Measurements from ENCODE around the gene KPNA2. TPM values are rescaled to one million over a fixed set of nuclear protein-coding genes. Genes with fewer than 3 reads are reported as not detected.

The KPNA2 gene
- total and polyA plus RNA-seq, 9 of the 15 experiments (the other 6 are each of a cell fraction or from before 2014, with no cell fraction given), result 132 to 984 (median 241) TPM

- TF ChIP-seq ZBTB11 (CRISPR knock-in tag; IDR thresholded peaks at IDR 0.05), result peak in 1 of 3 experiments; percentile 52; a peak in 1 of 6 replicates
- TF ChIP-seq ZNF740 (CRISPR knock-in tag; IDR thresholded peaks at IDR 0.05), result peak; percentile 86
- TF ChIP-seq ZNF740 (tag; IDR thresholded peaks at IDR 0.05), result peak in 1 of 2 experiments; percentile 25; a peak in 1 of 4 replicates
- TF ChIP-seq, protein P1, sequence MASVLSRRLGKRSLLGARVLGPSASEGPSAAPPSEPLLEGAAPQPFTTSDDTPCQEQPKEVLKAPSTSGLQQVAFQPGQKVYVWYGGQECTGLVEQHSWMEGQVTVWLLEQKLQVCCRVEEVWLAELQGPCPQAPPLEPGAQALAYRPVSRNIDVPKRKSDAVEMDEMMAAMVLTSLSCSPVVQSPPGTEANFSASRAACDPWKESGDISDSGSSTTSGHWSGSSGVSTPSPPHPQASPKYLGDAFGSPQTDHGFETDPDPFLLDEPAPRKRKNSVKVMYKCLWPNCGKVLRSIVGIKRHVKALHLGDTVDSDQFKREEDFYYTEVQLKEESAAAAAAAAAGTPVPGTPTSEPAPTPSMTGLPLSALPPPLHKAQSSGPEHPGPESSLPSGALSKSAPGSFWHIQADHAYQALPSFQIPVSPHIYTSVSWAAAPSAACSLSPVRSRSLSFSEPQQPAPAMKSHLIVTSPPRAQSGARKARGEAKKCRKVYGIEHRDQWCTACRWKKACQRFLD (CRISPR knock-in tag; IDR thresholded peaks at IDR 0.05), result peak; percentile 96
- peak; percentile 72 for TF ChIP-seq L3MBTL2 (IDR thresholded peaks at IDR 0.05)
- peak; percentile 80 for TF ChIP-seq U2AF1 (optimal IDR thresholded peaks at IDR 0.05; ENCODE audit: low read depth, low read length)
- TF ChIP-seq, protein P2, sequence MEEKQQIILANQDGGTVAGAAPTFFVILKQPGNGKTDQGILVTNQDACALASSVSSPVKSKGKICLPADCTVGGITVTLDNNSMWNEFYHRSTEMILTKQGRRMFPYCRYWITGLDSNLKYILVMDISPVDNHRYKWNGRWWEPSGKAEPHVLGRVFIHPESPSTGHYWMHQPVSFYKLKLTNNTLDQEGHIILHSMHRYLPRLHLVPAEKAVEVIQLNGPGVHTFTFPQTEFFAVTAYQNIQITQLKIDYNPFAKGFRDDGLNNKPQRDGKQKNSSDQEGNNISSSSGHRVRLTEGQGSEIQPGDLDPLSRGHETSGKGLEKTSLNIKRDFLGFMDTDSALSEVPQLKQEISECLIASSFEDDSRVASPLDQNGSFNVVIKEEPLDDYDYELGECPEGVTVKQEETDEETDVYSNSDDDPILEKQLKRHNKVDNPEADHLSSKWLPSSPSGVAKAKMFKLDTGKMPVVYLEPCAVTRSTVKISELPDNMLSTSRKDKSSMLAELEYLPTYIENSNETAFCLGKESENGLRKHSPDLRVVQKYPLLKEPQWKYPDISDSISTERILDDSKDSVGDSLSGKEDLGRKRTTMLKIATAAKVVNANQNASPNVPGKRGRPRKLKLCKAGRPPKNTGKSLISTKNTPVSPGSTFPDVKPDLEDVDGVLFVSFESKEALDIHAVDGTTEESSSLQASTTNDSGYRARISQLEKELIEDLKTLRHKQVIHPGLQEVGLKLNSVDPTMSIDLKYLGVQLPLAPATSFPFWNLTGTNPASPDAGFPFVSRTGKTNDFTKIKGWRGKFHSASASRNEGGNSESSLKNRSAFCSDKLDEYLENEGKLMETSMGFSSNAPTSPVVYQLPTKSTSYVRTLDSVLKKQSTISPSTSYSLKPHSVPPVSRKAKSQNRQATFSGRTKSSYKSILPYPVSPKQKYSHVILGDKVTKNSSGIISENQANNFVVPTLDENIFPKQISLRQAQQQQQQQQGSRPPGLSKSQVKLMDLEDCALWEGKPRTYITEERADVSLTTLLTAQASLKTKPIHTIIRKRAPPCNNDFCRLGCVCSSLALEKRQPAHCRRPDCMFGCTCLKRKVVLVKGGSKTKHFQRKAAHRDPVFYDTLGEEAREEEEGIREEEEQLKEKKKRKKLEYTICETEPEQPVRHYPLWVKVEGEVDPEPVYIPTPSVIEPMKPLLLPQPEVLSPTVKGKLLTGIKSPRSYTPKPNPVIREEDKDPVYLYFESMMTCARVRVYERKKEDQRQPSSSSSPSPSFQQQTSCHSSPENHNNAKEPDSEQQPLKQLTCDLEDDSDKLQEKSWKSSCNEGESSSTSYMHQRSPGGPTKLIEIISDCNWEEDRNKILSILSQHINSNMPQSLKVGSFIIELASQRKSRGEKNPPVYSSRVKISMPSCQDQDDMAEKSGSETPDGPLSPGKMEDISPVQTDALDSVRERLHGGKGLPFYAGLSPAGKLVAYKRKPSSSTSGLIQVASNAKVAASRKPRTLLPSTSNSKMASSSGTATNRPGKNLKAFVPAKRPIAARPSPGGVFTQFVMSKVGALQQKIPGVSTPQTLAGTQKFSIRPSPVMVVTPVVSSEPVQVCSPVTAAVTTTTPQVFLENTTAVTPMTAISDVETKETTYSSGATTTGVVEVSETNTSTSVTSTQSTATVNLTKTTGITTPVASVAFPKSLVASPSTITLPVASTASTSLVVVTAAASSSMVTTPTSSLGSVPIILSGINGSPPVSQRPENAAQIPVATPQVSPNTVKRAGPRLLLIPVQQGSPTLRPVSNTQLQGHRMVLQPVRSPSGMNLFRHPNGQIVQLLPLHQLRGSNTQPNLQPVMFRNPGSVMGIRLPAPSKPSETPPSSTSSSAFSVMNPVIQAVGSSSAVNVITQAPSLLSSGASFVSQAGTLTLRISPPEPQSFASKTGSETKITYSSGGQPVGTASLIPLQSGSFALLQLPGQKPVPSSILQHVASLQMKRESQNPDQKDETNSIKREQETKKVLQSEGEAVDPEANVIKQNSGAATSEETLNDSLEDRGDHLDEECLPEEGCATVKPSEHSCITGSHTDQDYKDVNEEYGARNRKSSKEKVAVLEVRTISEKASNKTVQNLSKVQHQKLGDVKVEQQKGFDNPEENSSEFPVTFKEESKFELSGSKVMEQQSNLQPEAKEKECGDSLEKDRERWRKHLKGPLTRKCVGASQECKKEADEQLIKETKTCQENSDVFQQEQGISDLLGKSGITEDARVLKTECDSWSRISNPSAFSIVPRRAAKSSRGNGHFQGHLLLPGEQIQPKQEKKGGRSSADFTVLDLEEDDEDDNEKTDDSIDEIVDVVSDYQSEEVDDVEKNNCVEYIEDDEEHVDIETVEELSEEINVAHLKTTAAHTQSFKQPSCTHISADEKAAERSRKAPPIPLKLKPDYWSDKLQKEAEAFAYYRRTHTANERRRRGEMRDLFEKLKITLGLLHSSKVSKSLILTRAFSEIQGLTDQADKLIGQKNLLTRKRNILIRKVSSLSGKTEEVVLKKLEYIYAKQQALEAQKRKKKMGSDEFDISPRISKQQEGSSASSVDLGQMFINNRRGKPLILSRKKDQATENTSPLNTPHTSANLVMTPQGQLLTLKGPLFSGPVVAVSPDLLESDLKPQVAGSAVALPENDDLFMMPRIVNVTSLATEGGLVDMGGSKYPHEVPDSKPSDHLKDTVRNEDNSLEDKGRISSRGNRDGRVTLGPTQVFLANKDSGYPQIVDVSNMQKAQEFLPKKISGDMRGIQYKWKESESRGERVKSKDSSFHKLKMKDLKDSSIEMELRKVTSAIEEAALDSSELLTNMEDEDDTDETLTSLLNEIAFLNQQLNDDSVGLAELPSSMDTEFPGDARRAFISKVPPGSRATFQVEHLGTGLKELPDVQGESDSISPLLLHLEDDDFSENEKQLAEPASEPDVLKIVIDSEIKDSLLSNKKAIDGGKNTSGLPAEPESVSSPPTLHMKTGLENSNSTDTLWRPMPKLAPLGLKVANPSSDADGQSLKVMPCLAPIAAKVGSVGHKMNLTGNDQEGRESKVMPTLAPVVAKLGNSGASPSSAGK (IDR thresholded peaks at IDR 0.05), result peak; percentile 54; the same call in 1 of the 2 replicates
These were observed at the start of gene KPNA2 (continued) for GRCh38 chr17:68035523-68036303.

Measured in K562 (cell line).